ENCODE data around the gene MAS1.

DNA sequence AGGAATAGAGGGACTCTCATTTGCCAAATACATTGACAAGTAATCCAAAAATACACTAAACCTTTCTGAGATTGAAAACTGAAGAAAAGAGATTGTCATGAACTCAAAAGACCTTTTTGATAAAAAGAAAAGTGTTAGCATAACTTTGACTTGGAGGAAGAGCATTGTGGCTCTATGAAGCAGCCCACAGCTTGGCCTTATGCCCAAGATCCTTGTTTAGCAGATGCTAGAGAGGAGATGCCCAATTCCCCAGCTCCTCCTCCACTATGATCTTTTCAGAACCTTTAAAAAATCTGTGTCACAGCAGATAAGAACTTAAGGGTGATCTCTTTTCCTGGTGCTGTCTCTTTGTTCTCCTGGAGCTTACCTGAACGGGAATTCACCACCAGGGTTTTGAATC is 42.3 kb downstream of the MAS1 start:
- TF ChIP-seq, protein P1, sequence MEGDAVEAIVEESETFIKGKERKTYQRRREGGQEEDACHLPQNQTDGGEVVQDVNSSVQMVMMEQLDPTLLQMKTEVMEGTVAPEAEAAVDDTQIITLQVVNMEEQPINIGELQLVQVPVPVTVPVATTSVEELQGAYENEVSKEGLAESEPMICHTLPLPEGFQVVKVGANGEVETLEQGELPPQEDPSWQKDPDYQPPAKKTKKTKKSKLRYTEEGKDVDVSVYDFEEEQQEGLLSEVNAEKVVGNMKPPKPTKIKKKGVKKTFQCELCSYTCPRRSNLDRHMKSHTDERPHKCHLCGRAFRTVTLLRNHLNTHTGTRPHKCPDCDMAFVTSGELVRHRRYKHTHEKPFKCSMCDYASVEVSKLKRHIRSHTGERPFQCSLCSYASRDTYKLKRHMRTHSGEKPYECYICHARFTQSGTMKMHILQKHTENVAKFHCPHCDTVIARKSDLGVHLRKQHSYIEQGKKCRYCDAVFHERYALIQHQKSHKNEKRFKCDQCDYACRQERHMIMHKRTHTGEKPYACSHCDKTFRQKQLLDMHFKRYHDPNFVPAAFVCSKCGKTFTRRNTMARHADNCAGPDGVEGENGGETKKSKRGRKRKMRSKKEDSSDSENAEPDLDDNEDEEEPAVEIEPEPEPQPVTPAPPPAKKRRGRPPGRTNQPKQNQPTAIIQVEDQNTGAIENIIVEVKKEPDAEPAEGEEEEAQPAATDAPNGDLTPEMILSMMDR (IDR thresholded peaks at IDR 0.05; ENCODE audit: low read depth, low read length, poor library complexity, severe bottlenecking): no peak
- TF ChIP-seq EZH2phosphoT487 (IDR thresholded peaks at IDR 0.05; ENCODE audit: borderline replicate concordance, low read length): no peak
